Vagina (tissue), 2 donors: ENCODE measurements around the gene GTF3A.

Source experiments
- CTCF ChIP-seq, 3 experiments: fragments of 450-650 bp in 2 of 3; fragments of 200-600 bp in 1 of 3; sonication (generic) in 1 of 3; IDR thresholded peaks; one replicate each; pipeline ENCODE4 v1.5.1; 2017 to 2019; ENCODE audit warnings: antibody characterized with exemption in 3 of 3, mild to moderate bottlenecking in 2 of 3, moderate library complexity in 2 of 3
- POLR2A ChIP-seq, 2 donors: fragments of 450-650 bp; IDR thresholded peaks; one replicate each; pipeline ENCODE4 v1.6.1; 2017; ENCODE audit warnings: antibody characterized with exemption in 2 of 2, mild to moderate bottlenecking in 2 of 2, moderate library complexity in 2 of 2

- TF ChIP-seq CTCF (IDR thresholded peaks at IDR 0.05) (no peak), POLR2A (IDR thresholded peaks at IDR 0.05) (no peak)
Observed at GRCh38 chr13:27482983-27483382, 58.6 kb downstream of the GTF3A start.
